ENCODE measurements around the gene GSTO2. TPM values are rescaled to one million over a fixed set of nuclear protein-coding genes. Genes with fewer than 3 reads are reported as not detected.
A peak's percentile ranks its signal among the peaks of the same experiment; 100 is the strongest.

GSTO2 gene
- total RNA-seq, 1 donor from 2014 or later = 1.2 TPM

- peak overlapping the region; percentile 93 for H3K9ac ChIP-seq (ENCODE audit: low read length)
- no peaks in the 10 kb centered on the region for H3K79me2 ChIP-seq (ENCODE audit: insufficient read depth, low read length)
- Mint-ChIP-seq H3K4me3 (ENCODE audit: unreplicated experiment) (peak overlapping the region; percentile 50), H3K9me3 (ENCODE audit: unreplicated experiment) (peaks cover 13% of the 10 kb centered on the region), H3K36me3 (ENCODE audit: low read depth, unreplicated experiment) (peaks cover 2% of the 10 kb centered on the region), H3K27me3 (ENCODE audit: low read depth, unreplicated experiment) (no peaks in the 10 kb centered on the region), H3K4me1 (ENCODE audit: low read depth, unreplicated experiment) (peaks cover 29% of the 10 kb centered on the region), H3K27ac (ENCODE audit: unreplicated experiment) (peak overlapping the region; percentile 86)
- no peak for TF ChIP-seq CTCF (IDR thresholded peaks at IDR 0.05; ENCODE audit: insufficient read depth, low read depth, low read length)
- no peaks in the 10 kb centered on the region for H3K9me3 ChIP-seq (ENCODE audit: insufficient read depth, low read depth, low read length)
- H3K27me3 ChIP-seq (ENCODE audit: insufficient read depth, low read length) = no peaks in the 10 kb centered on the region
- H2AFZ ChIP-seq (ENCODE audit: low read depth, low read length) = no peak overlapping the region
- H3K36me3 ChIP-seq (ENCODE audit: insufficient read depth, low read length) = no peaks in the 10 kb centered on the region
- H3K4me3 ChIP-seq (ENCODE audit: insufficient read depth, low read depth, low read length) = peak overlapping the region; percentile 41
- DNase-seq (ENCODE audit: low read depth) (peak; percentile 99), FAIRE-seq (peak; percentile 26)
- peaks cover 46% of the 10 kb centered on the region for H3K4me1 ChIP-seq (ENCODE audit: insufficient read depth, low read length)
- peak overlapping the region; percentile 100 for H3K27ac ChIP-seq (ENCODE audit: low read depth, low read length)
- H4K20me1 ChIP-seq (ENCODE audit: insufficient read depth, low read length) = no peaks in the 10 kb centered on the region
- peak overlapping the region; percentile 82 for H3K4me2 ChIP-seq (ENCODE audit: low read length)
Measured at GRCh38 chr10:104300002-104300735, 31.2 kb downstream of the GSTO2 start.

- DNase-seq (ENCODE audit: low read depth) (peak; percentile 99), FAIRE-seq (no peak)
- no peak overlapping the region for H2AFZ ChIP-seq (ENCODE audit: low read depth, low read length)
- H3K4me2 ChIP-seq (ENCODE audit: low read length) = peak overlapping the region; percentile 82
- no peaks in the 10 kb centered on the region for H3K27me3 Mint-ChIP-seq (ENCODE audit: low read depth, unreplicated experiment)
- TF ChIP-seq EZH2 (IDR thresholded peaks at IDR 0.05; ENCODE audit: insufficient read depth, low read length) = no peak
- TF ChIP-seq CTCF (IDR thresholded peaks at IDR 0.05; ENCODE audit: insufficient read depth, low read depth, low read length) = no peak
- H3K79me2 ChIP-seq (ENCODE audit: insufficient read depth, low read length) = no peaks in the 10 kb centered on the region
- no peaks in the 10 kb centered on the region for H3K27me3 ChIP-seq (ENCODE audit: insufficient read depth, low read length)
- peaks cover 29% of the 10 kb centered on the region for H3K4me1 Mint-ChIP-seq (ENCODE audit: low read depth, unreplicated experiment)
- no peaks in the 10 kb centered on the region for H3K36me3 ChIP-seq (ENCODE audit: insufficient read depth, low read length)
- peaks cover 47% of the 10 kb centered on the region for H3K4me1 ChIP-seq (ENCODE audit: insufficient read depth, low read length)
- peak overlapping the region; percentile 41 for H3K4me3 ChIP-seq (ENCODE audit: insufficient read depth, low read depth, low read length)
- H3K27ac ChIP-seq (ENCODE audit: low read depth, low read length) = peak overlapping the region; percentile 100
- H3K36me3 Mint-ChIP-seq (ENCODE audit: low read depth, unreplicated experiment) = peaks cover 2% of the 10 kb centered on the region
- no peak overlapping the region for H3K4me3 Mint-ChIP-seq (ENCODE audit: unreplicated experiment)
- no peaks in the 10 kb centered on the region for H4K20me1 ChIP-seq (ENCODE audit: insufficient read depth, low read length)
- H3K27ac Mint-ChIP-seq (ENCODE audit: unreplicated experiment) = peak overlapping the region; percentile 86
- H3K9me3 ChIP-seq (ENCODE audit: insufficient read depth, low read depth, low read length) = no peaks in the 10 kb centered on the region
- H3K9me3 Mint-ChIP-seq (ENCODE audit: unreplicated experiment) = peaks cover 13% of the 10 kb centered on the region
- peak overlapping the region; percentile 93 for H3K9ac ChIP-seq (ENCODE audit: low read length)
Measured at GRCh38 chr10:104300736-104301292, 31.8 kb downstream of the GSTO2 start.
